Esophagus squamous epithelium (tissue), 5 donors: ENCODE data around the gene REP15. TPM values are rescaled to one million over a fixed set of nuclear protein-coding genes. Genes with fewer than 3 reads are reported as not detected.

Source experiments
- DNase-seq: peaks from one replicate; lab custom pipeline; 2025; lab: John Stamatoyannopoulos, UW
- H3K27ac ChIP-seq, 4 donors: fragments of 200-600 bp; sonication (generic); one replicate each; pipeline ENCODE4 v1.5.1; 2016 to 2019; ENCODE audit warnings: mild to moderate bottlenecking in 1 of 4
- H3K27me3 ChIP-seq, 4 donors: fragments of 200-600 bp; sonication (generic); 1 replicate in 3 of 4; 2 replicates in 1 of 4; pipeline versions ENCODE4 v1.5.1 to v1.6.0; 2017 to 2021; ENCODE audit warnings: antibody characterized with exemption in 1 of 4
- H3K36me3 ChIP-seq, 3 donors: fragments of 200-600 bp; sonication (generic); one replicate each; pipeline ENCODE4 v1.5.1; 2016 to 2019
- H3K4me1 ChIP-seq, 3 donors: fragments of 200-600 bp; sonication (generic); one replicate each; pipeline ENCODE4 v1.5.1; 2017 to 2019
- H3K4me3 ChIP-seq, 4 donors: fragments of 200-600 bp; sonication (generic); 1 replicate in 3 of 4; 2 replicates in 1 of 4; pipeline ENCODE4 v1.5.1; 2016 to 2019; ENCODE audit warnings: mild to moderate bottlenecking in 2 of 4, moderate library complexity in 1 of 4
- H3K9me3 ChIP-seq, 3 donors: fragments of 200-600 bp; sonication (generic); one replicate each; pipeline ENCODE4 v1.5.1; 2016 to 2019
- CTCF ChIP-seq, 6 experiments: fragments of 450-650 bp in 4 of 6; fragments of 200-600 bp in 2 of 6; sonication (generic) in 2 of 6; IDR thresholded peaks; one replicate each; pipeline ENCODE4 v1.5.1; 2016 to 2019; ENCODE audit warnings: antibody characterized with exemption in 6 of 6, mild to moderate bottlenecking in 4 of 6, moderate library complexity in 4 of 6
- POLR2A ChIP-seq, 4 donors: fragments of 450-650 bp; IDR thresholded peaks; one replicate each; pipeline ENCODE4 v1.6.1; 2017; ENCODE audit warnings: antibody characterized with exemption in 4 of 4, mild to moderate bottlenecking in 4 of 4, moderate library complexity in 3 of 4
- WGBS, 2 donors: methylation state at CpG; one replicate each; pipeline ENCODE4 v1.1.5; 2018; 5-methylcytosine and 5-hydroxymethylcytosine counted together
- intact Hi-C: fragments of 100-400 bp; cut with DNase I; formaldehyde crosslinking; loops from one replicate; pipeline ENCODE4 v1.15.0; 2022
- total RNA-seq, 4 donors: library from RNA; depleted of rRNA; stranded (reverse); fragments of >200 nt; gene quantifications; one replicate each; pipeline ENCODE4 v1.1.0, GENCODE V29; 2016
- donor health status: DM: yes; HTN: yes; CAD: no.

Gene REP15
- total RNA-seq, 4 donors from 2014 or later = 0.30 to 2.9 (median 1.6) TPM; not detected in 1

GRCh38 chr12:27657296-27657695 lies 39.0 kb upstream of the REP15 start:
- intact Hi-C loops = no loop called here
- Histone ChIP-seq H3K9me3 (no peaks in the 10 kb centered on the region), H3K27me3 (no peaks in the 10 kb centered on the region), H3K27ac (no peak overlapping the region), H3K36me3 (peaks cover 0 to 83% (median 0%) of the 10 kb centered on the region in 3 donors), H3K4me3 (no peak overlapping the region), H3K4me1 (no peaks in the 10 kb centered on the region)
- DNase-seq = no peak
- no peak for TF ChIP-seq POLR2A (IDR thresholded peaks at IDR 0.05)
- no peak for TF ChIP-seq CTCF (IDR thresholded peaks at IDR 0.05)
- WGBS, 2 donors = 94 to 95% methylated on average over 4 of the region's 4 CpGs

- H3K9me3 ChIP-seq = no peaks in the 10 kb centered on the region
- no peak for TF ChIP-seq POLR2A (IDR thresholded peaks at IDR 0.05)
- TF ChIP-seq CTCF (IDR thresholded peaks at IDR 0.05) = no peak
- no peaks in the 10 kb centered on the region for H3K27me3 ChIP-seq
- intact Hi-C loops = no loop called here
- DNase-seq = no peak
- H3K36me3 ChIP-seq = peaks cover 6 to 96% (median 15%) of the 10 kb centered on the region in 3 donors
- WGBS, 2 donors = 78 to 80% methylated on average over 3 of the region's 3 CpGs
- H3K4me1 ChIP-seq = no peaks in the 10 kb centered on the region
- H3K27ac ChIP-seq = no peak overlapping the region
- no peak overlapping the region for H3K4me3 ChIP-seq
These were observed 30.5 kb upstream of the REP15 start for GRCh38 chr12:27665704-27666103.

GRCh38 chr12:27666510-27666909 lies 29.7 kb upstream of the REP15 start:
- no peak for DNase-seq
- H3K9me3 ChIP-seq = no peaks in the 10 kb centered on the region
- H3K4me1 ChIP-seq = no peaks in the 10 kb centered on the region
- WGBS, 2 donors = 47 to 60% methylated on average over 3 of the region's 3 CpGs
- H3K27ac ChIP-seq = no peak overlapping the region
- intact Hi-C loops = no loop called here
- TF ChIP-seq POLR2A (IDR thresholded peaks at IDR 0.05) = no peak
- TF ChIP-seq CTCF (IDR thresholded peaks at IDR 0.05) = no peak
- no peaks in the 10 kb centered on the region for H3K27me3 ChIP-seq
- peaks cover 6 to 96% (median 15%) of the 10 kb centered on the region in 3 donors for H3K36me3 ChIP-seq
- H3K4me3 ChIP-seq = no peak overlapping the region

- Histone ChIP-seq H3K27ac (no peak overlapping the region), H3K36me3 (peaks cover 6 to 96% (median 15%) of the 10 kb centered on the region in 3 donors), H3K4me1 (no peaks in the 10 kb centered on the region), H3K9me3 (no peaks in the 10 kb centered on the region), H3K4me3 (no peak overlapping the region), H3K27me3 (no peaks in the 10 kb centered on the region)
- DNase-seq = no peak
- 77 to 88% methylated on average over 4 to 6 of the region's 6 CpGs for WGBS, 2 donors
- TF ChIP-seq CTCF (IDR thresholded peaks at IDR 0.05) (no peak), POLR2A (IDR thresholded peaks at IDR 0.05) (no peak)
- intact Hi-C loops = no loop called here
These were observed 28.7 kb upstream of the REP15 start for GRCh38 chr12:27667540-27667939.

GRCh38 chr12:27672051-27672450 lies 24.2 kb upstream of the REP15 start:
- Histone ChIP-seq H3K4me3 (no peak overlapping the region), H3K9me3 (no peaks in the 10 kb centered on the region), H3K4me1 (no peaks in the 10 kb centered on the region), H3K27ac (no peak overlapping the region), H3K36me3 (peaks cover 0 to 88% (median 12%) of the 10 kb centered on the region in 3 donors), H3K27me3 (no peaks in the 10 kb centered on the region)
- intact Hi-C loops = no loop called here
- no peak for DNase-seq
- no peak for TF ChIP-seq CTCF (IDR thresholded peaks at IDR 0.05)
- no peak for TF ChIP-seq POLR2A (IDR thresholded peaks at IDR 0.05)
- 81 to 83% methylated on average over 4 of the region's 4 CpGs for WGBS, 2 donors
